NCI-H526 treated with DMSO at 0.1 percent for 48 hours (cell line): ENCODE data around the gene C1orf115.
"Not testable (repeated sequence)": the region's sequence is repeated elsewhere in the genome, so short reads cannot be mapped to it uniquely, and the experiment has no call there.

ENCODE experiments used
- DNase-seq: peaks from one replicate; lab custom pipeline; 2025; lab: John Stamatoyannopoulos, UW

C1orf115 gene, protein sequence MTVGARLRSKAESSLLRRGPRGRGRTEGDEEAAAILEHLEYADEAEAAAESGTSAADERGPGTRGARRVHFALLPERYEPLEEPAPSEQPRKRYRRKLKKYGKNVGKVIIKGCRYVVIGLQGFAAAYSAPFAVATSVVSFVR

DNA sequence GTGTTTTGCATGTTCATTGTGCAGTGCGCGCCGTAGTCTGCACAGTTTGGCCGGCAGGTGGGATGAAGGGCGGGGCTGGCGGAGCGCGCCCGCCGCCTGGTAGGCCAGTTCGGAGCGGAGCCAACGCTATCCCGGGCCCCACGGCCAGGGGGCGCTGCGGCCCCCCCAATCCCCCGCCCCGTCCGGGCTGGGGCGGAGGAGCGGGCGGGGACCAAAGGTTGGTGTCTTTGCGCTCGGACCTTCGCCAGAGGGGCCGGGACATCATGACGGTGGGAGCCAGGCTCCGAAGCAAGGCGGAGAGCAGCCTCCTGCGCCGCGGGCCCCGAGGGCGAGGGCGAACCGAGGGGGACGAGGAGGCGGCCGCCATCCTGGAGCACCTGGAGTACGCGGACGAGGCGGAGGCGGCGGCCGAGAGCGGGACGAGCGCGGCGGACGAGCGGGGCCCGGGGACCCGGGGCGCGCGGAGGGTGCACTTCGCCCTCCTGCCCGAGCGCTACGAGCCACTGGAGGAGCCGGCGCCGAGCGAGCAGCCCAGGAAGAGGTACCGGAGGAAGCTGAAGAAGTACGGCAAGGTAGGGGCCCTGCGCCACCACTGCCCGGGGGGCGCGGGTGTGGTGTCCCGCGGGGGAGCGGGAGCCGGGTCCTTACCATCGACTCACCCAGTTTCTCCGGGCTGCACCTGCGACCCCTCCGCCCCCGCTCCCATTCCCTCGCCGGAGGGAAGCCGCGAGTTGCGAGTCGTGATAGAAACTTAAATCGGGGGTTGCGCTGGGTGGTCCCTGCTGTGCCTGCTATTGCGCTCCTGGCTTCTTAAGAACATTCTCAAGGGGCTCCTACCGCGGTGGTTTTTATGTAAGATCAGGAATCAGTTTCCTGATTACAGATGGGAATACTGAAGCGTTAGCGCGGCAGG, at the start of gene C1orf115:
TSS of gene C1orf115 (plus strand) at position 224 of the 913 bp plus-strand sequence. CDS start at position 264, 40 bp downstream.
- DNase-seq: peak; percentile 38

DNA sequence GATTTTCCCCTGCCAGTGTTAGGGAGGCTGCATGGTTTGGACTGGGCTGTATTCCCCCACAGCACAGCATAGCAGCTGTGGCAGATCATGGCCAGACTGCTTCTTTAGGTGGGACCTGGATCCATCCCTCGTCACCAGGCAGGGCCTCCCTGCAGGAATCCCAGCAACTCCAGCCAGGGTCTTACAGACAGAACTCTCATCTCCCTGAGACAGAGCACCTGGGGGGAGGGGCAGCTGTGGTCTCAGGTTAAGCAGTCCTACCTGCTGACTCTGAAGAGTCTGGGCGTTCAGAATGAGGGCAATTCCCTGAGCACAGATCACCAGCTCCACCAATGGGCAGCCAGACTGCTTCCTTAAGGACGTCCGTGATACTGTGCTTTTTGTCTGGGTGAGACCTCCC, 47.9 kb upstream of the C1orf115 start:
- DNase-seq: no peak

DNA sequence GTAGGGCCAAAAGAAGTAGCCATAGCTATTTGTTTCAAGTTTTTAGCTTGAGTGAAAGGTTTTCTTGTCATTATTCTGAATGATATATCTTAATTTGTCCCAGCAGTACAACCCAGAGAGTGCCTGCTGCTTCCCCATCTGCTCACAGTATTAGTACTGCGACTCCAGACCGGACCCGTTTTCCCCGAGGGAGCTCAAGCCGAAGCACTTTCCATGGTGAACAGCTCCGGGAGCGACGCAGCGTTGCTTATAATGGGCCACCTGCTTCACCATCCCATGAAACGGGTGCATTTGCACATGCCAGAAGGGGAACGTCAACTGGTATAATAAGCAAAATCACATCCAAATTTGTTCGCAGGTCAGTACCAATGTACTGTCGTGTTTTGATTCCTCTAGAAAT, 37.2 kb upstream of the C1orf115 start:
- no peak for DNase-seq

DNA sequence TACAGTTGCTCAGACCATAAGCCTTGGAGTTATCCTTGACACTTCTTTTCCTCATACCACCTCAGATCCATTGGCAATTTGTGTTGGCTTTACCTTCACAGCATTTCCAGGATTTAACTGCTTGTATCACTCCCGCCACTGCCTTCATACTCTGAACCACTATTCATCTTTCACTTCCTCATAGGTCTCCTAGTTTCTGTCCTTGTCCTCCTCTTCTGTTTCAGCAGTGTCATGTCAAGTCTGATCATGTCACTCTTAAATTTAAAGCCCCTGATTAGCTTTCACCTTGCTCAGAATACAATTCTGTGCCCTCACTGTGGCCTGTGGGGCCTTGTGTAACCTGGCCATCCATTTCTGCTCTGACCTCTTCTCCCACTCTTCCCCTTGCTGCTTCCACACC, 34.7 kb upstream of the C1orf115 start:
- DNase-seq: no peak

DNA sequence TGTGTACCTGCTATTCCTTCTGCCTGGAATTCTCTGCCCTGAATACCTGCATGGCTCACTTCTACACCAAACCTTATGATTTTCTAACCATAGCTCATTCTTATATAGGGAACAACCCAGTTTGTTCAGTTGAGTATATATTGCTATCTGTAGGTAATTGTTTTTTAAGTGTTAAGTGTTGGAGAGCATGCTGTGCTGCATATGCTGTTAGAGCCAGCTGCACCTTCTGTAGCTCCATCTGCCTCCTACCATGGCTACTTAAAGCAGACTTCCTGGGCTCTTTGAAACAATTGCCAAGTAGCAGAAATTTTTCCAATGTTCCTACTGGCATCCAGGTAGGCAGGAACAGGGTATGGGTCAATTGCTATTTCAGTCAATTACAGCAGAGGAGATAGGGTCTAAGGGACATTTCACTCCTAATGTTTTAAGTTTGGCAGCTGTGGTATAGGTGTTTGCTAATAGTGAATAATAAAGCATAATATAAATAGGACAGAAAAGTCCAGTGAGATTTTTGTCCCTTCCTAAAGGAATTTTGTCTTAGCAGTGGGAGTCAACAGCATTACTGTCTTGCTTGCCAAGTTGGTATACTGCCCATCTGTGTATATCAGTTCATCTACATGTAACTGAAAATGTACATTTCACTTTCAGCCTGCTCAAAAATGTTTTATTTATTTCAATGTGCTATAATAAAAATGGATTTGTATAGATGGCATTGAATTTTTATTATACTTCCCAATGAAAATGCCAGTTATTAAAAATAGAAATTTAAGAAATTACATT, 34.0 kb upstream of the C1orf115 start:
- DNase-seq: no peak

DNA sequence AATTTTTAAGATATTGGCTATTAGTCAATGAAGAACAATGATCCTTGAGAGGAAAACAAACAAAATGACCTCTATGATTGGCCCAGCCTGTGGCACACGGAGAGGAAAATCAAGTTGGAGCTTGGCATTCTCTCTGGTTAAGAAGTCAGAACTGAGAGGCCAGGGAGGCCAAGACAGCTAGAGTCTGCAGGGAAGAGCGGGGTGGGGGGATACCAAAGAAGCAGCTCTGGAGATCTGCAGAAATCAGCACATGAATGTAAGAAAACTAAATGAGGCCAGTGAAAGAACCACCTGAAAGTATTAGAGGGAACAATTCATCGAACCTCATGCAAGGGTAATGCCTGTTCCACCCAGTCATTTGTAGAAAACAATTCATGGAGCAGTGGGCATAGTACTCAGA, 23.8 kb upstream of the C1orf115 start:
- no peak for DNase-seq

DNA sequence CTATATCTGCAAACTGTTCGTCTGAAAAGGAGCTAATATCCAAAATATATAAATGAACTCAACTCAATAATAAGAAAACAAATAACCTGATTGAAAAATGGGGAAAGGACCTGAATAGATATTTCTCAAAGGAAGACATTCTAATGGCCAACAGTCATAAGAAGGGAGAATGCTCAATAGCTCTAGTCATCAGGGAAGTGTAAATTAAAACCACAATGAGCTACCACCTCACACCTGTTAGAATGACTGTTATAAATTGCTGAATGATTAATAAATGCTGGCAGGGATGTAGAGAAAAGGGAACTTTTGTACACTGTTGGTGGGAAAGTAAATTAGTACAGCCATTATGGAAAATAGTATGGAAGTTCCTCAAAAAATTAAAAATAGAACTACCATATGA, 21.2 kb upstream of the C1orf115 start:
- no peak for DNase-seq

DNA sequence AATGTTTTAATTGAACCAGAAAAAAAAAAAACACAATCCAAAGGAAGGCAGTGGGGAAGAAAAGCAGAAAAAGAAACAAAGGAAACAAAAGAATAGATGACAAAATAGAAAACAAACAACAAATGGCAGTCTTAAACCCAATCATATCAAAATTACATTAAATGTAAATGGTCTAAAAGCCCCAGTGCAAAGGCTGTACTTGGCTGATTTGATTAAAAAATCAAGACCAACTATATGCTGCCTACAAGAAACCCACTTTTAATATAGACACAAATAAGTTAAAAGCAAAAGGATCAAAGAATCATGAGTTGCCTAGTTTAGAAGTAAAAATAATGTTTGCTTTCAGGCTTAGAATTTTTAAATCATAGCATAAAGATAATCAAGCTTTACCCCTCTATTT, 19.8 kb upstream of the C1orf115 start:
- DNase-seq: no peak

DNA sequence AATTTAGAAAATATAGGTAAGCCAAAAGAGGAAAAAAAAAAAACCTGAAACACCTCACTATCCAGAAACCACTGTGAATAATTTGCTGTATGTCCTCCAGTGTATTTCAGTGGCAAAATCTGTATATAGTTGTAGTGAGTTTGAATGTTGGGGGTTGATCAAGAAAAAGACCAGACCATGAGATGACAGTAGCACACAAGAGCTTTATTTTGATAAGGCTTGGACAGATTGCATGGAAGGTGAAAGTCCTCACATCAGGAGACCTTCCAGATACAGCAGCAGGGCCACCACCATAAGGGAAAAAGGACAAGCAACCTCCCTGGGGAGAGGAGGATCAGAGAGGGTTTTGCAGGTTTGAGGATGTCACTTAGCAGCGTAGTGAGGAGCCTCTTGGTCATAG, 16.2 kb upstream of the C1orf115 start:
- no peak for DNase-seq

DNA sequence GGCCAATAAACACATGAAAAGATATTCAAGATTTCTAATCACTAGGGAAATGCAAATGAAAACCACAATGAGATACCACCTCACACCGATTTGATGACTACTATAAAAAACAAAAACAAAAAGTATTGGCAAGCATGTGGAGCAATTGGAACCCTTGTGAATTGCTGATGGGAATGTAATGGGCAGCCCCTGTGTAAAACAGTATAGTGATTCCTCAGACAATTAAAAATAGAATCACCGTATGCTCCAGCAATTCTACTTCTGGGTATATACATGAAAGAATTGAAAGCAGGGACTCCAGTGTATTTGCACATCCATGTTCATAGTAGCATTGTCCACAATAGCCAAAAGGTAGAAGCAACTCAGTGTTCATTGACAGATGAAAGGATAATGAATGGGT, 12.9 kb upstream of the C1orf115 start:
- DNase-seq: no peak

DNA sequence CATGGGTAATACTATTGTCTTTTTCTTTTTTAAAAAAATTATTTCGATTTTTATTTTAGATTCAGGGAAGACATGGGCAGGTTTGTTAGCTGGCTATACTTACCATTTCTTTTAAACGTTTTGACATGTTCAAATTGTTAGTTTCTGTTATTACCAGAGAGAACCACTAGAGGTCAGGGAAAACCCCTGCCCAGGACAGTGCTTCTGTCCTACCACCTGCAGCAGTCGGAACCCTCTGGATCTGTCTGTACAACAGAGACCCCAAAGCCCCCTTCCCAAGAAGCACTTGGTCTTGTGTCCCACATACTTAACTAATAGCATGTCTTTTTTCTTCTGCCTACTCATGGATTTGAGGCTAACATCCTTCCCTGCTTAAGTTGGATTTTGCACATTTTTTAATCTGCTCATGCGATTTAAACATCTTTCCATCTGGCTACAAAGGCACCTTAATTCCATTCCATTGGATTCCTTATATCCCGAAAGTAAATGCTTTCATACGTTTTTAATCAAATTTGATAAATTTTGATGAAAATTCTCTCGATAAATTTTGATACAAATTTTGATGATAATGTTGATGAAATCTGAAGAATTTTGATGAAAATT, 10.0 kb upstream of the C1orf115 start:
- DNase-seq: peak; percentile 10

DNA sequence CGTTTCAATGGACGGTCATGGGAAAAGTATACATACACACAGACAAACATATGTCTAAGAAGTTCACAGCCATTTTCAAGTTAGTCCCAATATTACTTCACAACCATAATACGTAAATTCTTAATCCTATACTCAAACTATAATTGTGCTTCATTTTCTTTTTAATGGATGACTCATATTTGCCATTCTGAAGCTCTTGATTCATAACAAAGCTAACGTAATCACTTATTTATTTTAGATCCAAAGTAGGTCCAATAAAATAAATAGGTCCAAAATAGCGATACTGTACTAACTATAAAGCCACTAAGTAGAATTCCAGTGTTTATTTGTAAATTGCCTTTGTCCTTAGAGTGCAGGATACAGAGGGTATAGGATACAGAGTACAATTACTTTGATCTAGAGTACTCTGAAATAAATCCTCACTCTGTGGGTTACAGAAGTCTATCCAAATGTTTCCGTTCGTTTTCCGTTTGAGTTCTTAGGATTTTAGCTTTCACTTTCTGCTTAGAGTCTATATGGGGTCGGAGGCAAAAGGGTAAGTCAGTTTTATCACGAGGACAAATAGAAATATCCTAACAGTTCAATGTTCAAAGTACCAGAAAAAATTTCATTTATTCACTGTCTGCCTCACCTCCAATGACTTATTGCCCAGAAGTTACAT, 8.8 kb upstream of the C1orf115 start:
- DNase-seq: no peak

DNA sequence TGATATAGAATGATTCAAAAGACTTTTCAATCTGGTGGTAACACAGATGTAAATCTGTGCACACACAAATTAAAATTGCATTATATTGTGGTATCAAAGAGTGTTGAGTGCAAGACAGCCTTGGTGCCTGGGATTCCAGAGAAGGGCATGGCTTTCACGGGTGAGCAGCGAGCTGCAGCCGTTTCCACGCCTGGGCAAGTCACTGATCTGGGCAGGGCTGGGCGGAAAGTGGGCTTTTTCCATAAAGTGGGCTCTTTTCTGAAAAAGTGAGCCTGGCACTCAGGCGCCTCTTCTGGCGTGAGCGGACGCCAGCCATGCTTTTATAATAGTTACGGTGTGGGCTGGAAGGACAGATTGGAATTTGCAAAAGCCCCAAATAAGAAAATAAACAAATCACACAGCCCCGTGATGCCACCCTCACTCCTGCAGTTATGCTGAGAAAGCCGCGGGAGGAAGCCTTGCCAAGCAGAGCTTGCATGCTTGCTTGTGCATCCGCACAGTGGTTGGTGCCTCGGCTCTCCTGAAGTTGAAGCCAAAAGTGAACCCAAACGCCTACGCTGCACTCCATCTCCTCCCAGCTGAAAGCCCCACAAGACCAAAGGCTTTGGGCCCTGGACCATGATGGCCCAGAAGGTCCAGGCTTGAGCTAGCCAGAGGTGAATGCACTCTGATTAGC, 7.1 kb upstream of the C1orf115 start:
- no peak for DNase-seq

DNA sequence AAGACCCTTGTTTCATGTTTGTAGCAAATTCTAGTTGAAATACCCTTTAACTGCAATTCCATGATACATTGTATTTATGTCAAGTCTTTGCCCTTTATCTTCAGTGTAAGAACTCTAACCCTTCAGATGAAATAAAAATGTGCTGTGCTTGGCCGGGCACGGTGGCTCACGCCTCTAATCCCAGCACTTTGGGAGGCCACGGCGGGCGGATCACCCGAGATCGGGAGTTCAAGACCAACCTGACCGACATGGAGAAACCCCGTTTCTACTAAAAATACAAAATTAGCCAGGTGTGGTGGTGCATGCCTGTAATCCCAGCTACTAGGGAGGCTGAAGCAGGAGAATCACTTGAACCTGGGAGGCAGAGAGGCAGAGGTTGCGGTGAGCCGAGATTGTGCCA, 6.4 kb upstream of the C1orf115 start:
- not testable (repeated sequence) for DNase-seq

DNA sequence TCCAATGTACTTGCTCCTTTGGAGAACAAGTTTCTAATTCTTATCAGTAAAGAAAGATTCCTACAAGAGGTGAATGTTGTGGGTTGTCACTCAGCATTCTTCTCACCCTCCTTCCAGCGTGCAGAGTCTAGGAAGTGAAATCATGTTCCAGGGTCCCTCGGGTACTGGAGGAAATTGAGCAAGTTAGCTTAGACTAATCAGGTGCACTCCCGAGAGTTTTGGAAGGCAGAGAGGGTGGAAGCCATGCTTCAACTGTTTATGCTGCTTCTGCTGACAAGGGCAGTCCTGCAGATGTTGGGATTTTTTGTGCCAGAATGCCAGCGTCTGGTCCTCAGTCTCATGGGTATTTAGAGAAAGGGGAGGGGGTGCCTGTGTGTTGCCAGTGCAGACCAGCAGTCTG, 5.3 kb upstream of the C1orf115 start:
- DNase-seq: no peak

DNA sequence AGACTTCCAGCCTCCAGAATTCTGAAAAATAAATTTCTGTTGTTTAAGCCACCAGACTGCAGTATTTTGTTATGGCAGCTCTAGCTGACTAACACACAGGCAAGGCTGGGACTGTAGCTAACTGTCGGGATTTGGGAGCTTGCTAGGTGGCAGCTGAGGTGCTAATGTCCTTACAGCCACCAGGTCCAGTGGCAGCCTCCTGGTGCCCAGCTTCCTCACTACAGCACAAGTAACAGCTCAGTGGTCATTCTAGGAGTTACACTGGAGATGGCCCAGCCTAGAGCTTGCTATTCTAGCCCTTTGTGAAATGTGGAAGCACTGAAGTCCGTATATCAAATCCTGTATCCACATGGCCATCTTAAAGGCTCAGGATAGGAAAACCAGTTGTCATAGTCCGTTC, 4.3 kb upstream of the C1orf115 start:
- DNase-seq: no peak

DNA sequence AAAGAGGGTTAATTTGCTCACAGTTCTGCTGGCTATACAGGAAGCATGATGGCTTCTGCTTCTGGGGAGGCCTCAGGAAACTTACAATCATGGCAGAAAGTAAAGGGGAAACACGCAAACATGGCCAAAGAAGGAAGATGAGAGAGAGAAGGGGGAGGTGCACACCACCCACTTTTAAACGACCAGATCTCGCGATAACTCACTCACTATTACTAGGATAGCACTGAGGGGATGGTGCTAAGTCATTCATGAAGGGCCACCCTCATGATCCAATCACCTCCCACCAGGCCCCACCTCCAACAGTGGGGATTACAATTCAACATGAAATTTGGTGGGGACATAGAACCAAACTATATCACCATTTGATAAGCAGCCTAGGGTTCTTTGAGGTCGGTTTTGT, 2.4 kb upstream of the C1orf115 start:
- no peak for DNase-seq

DNA sequence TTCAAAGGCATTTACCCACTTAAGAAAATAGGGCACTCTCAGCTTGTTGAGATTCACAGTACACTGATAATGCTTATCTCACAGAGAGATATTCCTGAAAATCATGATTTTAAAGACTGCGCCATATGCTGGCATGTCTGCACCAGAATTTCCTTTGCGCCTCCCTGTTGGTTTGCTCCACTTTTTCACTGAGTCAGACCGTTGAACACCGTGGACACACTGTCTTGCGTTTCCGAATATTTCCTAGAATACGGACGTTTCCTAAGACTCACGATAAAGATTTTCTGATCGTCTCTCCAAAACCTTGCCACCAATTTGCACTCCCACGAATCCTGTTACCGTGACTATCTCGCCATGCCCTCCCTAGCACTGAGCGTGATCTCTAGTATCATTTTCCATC, 497 bp upstream of the C1orf115 start:
- DNase-seq: no peak

DNA sequence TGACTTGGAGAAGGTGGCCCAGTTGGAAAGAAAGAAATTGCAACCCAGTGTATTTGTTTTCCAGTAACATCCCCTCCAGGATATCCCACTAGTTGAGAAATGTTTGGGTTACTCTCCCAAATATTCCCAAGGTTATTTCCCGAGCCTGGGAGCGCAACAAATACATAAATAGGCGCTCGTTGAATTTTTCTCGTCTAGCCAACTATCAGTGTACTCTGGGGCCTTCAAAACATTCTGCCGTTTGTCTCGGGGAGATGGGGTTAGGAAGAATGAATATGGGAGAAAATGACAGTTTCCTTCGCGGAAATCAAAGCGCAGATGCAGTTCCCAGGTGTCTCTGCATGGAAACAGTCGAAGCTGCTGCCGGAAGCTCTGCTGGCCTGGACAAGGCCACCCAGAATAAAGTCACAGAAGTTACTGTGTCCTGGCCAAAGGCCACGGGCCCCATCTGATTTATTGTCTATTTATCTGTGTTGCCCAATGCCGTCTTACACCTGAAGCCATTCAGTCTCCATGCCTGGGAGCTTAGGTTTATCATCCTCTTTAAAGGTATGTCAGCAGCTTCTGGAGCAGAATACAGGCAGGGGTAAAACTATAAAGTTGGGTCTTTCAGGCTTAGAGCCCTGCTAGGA, 1.0 kb downstream of the C1orf115 start:
- no peak for DNase-seq

DNA sequence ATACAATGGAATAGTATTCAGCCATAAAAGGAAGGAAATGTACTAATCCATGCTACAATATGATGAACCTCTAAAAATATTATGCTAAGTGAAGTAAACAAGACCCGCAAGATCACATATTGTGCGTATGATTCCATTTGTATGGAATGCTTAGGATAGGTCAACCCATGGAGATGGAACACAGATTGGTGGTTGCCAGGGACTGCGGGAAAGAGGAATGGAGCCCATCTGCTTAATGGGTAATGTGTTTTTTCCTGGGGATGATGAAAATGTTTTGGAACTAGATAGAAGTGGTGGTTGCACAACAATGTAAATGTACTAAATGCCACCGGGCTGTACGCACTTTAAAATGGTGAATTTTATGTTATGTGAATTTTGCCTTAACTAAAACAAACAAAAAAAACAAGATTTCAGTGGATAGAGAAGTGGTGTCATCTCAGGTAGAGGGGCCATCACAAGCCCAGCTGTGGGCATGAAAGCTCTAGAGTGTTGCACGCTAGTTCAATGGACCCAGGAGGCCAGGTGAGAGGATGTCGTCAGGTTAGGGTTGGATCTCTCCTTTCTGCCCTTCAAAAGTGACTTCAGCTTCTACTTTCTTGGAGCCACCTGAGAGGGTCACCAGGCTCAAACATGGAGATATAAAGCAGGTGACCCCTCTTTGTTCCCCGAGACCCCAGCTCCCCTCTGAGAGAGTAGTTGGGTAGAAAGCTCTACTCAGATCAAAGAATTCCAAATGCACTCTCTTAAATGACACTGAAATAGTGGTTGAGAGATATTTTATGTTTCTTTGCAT, 2.5 kb downstream of the C1orf115 start:
- DNase-seq: no peak
